HG03520 (cell line): ENCODE data around the gene CAMK1.

Source experiments
- ATAC-seq: cut with Tn5 transposase; IDR thresholded peaks from one replicate; pipeline ENCODE4 v1.9.1; 2021; ENCODE audit warnings: mild to moderate bottlenecking, moderate library complexity; ENCODE audit not compliant: unreplicated experiment

The CAMK1 gene

GRCh38 chr3:9743548-9743947, 26.2 kb downstream of the CAMK1 start:
- ATAC-seq = no peak

DNA sequence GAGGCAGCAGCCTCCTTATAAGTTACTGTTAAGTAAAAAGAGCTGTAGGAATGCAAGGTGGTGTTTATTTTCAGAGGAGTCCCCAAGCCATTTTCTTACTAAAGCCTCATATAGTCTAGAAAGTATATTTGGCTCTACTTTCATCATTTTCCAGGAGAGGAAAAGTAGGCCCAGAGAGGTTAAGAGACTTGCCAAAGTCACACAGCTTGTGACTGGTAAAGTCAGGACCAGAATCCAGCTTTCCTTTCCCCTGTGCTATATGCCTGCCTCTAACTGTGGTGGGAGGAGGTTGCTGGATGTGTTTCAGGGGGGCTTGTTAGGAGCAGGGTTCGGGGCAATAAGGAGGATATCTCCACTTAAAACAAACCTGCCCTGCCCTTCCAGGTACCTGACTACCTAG, 27.2 kb downstream of the CAMK1 start:
- no peak for ATAC-seq

DNA sequence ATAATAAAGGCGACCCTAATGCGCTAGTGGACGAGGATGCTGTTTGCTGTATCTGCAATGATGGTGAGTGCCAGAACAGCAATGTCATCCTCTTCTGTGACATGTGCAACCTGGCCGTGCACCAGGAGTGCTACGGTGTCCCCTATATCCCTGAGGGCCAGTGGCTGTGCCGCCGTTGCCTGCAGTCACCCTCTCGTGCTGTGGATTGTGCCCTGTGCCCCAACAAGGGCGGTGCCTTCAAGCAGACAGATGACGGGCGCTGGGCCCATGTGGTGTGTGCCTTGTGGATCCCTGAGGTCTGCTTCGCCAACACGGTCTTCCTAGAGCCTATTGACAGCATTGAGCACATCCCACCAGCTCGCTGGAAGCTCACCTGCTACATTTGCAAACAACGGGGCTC, 30.6 kb downstream of the CAMK1 start:
- no peak for ATAC-seq

GRCh38 chr3:9736831-9737230, 32.9 kb downstream of the CAMK1 start:
- no peak for ATAC-seq

DNA sequence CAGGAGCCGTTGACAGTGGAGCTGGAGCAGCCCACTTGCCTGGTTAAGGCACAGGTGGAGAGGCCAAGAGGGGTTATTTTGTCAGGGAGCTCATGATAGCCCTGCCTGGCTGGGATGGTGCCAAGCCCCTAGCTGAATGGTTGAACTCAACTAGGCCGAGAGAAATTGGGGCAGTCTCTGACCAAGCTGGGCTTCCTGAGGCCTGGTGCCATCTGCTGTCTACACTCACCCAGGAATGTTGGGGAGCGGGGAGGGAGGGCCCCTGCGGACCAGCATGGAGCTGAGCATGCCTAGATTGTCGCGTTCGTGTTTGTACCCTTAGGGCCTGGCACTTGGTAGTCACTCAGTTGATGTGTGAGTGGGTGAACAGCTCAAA, 37.0 kb downstream of the CAMK1 start:
- no peak for ATAC-seq

DNA sequence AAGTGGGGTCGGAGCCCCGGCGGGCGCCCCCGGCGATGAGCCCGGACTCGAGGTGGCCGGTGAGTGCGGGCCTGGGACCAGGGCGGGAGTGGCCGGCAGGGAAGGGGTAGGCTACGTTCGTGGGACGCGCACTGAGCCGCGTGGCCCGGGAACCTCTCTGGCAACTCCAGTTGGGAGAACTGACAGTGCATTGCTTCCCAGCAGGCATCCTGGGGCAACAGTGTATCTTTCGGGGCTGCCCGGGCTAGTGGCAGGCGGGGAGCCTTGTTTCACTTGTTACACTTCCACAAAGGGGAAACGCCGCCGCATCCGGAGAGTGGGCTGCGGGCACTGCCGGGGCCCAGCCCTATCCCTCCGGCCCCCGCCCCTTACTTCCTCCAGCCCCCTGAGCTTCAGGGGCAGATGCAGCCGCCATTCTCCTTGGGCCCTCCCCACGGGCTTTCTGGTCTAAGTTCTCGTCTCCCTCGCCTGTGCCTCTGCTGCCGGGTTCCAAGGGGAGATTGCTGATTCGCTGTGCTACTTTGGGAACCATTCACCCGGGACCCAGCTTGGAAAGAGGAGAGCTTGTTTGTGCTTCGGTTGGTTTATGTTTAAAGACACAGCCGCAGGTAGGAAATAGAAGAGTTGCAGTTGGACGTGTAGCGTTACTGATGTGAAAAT, 37.5 kb downstream of the CAMK1 start:
- ATAC-seq = no peak

DNA sequence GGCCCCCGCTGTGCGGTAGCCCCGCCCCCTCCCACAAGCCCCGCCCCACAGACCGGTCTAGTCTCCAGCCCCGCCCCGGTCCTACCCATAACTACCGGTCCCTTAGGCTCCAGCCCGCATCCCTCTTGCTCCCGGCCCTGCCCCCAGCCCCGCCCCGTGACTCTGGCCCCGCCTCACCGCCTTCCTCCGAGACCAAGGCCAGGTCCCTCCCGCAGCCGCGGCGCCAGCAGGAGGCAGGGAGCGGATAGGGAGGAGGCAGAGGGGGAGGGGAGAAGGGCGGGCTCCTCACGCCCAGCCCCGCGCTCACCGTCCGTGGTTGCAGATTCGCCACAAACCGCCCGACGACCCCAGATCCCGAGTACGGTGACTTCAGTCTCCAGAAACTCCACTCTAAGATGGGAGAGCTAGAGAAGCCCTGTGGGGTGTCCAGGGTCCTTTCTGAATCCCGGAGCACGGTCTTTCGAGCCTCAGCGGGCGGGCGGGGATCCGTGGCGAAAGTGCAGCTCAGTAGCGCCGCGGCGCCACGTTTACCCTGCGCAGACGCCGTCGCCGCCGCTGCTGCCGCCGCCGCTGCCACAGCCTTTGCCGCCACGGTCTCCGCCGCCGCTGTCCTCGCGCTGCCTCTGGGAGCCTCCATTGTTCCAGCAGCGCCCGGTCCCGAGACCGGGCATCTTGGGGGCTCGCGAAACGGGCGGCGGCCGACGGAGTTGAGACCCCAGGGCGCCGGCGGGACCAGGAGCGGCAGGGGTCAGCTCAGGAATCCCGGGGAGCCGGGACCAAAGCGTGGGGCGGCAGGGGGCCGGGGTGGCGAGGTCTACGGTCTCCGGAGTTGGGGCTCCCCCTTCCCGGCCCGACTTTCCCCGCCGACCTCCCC, 38.3 kb downstream of the CAMK1 start, which contains the start of gene BRPF1:
Gene BRPF1, plus strand, starts transcription at position 530 of the 874 bp plus-strand sequence. CDS start 2,406 bp downstream, outside the sequence.
- ATAC-seq = peak; percentile 90

GRCh38 chr3:9730657-9731205, 39.0 kb downstream of the CAMK1 start:
- ATAC-seq = peak; percentile 37

- no peak for ATAC-seq
These were observed 40.3 kb downstream of the CAMK1 start for GRCh38 chr3:9729419-9729818.

DNA sequence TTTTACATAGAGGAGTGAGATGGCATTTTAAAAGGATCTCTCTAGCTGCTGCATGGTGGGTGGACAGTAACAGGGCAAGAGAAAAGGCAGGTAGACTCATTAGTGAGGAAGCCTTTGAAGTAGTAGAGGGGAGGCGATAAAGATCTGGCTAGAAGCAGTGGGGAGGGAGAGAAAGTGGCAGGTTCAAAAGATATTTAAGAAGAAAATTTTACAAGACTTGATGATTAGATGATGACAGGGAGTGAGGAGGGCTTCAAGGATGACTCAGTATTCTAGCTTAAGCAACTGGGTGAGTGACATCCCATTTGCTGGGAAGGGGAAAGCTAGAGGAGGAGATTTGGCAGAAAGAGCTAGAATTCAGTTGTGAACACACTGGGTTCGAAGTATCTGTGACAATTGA, 42.0 kb downstream of the CAMK1 start:
- no peak for ATAC-seq

DNA sequence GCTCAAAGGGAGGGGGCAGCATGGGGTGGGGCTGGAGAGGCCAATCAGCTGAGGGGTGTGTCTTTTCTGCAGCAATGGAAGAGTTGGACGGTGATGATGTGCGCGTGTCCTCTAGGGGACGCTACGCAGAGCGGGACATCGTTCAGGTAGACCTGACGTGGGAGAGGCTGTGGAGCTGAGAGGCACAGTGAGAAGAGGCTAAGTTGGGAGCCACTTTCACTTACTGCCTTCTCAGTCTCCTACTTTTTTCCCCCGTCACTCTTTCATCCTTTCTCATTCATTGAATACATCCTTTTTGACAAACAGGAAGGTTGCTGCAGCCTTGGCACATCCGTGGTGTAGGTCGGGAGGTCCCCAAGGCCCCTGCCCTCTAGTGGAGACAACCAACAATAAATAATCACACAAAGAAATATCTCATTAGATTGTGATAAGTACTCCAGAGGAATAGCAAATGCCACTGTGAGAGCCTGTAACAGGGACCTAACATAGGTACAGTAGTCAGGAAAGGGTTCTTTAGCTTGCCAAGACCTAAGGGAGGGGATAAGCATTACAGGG, 42.6 kb downstream of the CAMK1 start:
- no peak for ATAC-seq

- ATAC-seq = no peak
These were observed 43.8 kb downstream of the CAMK1 start for GRCh38 chr3:9725775-9726515.

DNA sequence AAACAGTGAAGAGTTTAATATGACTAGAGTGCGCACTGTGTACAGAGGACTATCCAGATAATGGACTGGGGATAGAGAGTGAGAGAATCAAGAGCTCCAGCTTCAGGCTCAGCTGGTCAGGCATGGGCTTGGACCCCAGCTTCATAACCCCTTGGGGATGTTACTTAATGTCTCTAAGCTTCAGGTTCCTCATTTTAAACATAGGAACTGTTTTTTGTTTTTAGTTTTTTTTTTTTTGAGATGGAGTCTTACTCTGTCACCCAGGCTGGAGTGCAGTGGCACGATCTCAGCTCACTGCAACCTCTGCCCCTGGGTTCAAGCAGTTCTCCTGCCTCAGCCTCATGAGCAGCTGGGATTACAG, 48.1 kb downstream of the CAMK1 start:
- no peak for ATAC-seq

DNA sequence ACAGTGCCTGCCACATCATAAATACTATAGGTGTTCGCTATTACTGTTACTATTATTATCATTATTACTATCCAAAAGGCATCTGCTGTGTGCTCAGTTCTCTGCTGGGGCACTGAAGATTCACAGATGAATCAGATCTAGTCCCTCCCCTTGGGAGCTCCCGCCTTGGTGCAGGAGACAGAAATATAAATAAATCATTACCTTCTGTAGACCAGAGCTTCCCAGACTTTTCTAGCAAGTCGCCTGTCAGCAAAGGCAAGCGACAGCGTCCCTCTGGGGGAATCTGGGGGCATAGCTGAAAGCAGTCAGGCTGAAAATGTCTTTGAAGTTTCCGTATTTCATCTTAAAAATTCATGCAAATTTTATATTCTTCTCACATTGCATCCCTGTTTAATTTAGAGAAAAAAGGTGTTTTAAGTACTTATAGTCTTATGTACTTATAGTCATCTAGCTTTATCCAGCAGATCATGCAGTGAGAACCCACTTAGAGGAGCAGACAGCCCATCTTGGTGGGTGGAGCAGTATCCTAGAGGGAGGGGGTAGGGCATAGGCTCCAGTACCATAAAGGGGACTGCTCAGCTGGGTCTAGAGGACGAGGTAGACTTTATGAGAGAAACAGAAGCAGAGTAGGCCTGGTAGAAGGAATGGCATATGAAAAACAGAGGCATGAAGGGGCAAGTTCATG, 48.6 kb downstream of the CAMK1 start:
- ATAC-seq = no peak

- ATAC-seq = no peak
These were observed 51.6 kb downstream of the CAMK1 start for GRCh38 chr3:9718118-9718517.

GRCh38 chr3:9717563-9717962, 52.2 kb downstream of the CAMK1 start:
- no peak for ATAC-seq

DNA sequence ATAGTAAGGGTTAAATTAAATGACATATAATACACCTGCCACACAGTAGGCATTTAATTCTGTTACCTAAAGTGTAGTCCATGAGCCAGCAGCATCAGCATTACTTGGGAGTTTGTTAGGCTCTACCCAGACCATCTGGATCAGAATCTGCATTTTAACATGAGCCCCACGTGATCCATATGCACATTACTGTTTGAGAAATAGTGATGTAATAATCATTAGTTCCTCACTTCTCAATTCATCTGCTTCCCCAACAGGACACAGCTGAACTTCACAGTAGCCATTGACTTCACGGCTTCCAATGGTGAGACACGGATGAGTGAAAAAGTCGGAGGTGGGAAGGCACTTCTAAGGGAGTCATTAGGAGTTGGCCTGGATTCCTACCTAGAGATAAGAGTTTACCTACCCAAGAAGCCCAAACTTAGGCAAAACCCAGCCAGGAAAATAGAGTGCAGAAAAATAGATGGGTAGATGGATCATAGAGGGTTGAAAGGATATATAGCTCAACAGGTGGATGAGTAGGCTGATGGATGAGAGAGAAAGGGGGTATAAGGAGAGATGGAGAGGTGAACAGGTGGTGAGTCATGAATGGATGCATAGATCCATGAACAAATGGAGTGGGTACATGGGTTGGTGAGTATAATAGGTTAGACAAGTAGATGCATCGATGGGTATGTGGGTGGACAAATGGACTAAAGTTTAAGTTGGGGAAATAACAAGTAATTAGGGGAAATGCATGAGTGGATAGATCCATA, 52.8 kb downstream of the CAMK1 start:
- no peak for ATAC-seq

DNA sequence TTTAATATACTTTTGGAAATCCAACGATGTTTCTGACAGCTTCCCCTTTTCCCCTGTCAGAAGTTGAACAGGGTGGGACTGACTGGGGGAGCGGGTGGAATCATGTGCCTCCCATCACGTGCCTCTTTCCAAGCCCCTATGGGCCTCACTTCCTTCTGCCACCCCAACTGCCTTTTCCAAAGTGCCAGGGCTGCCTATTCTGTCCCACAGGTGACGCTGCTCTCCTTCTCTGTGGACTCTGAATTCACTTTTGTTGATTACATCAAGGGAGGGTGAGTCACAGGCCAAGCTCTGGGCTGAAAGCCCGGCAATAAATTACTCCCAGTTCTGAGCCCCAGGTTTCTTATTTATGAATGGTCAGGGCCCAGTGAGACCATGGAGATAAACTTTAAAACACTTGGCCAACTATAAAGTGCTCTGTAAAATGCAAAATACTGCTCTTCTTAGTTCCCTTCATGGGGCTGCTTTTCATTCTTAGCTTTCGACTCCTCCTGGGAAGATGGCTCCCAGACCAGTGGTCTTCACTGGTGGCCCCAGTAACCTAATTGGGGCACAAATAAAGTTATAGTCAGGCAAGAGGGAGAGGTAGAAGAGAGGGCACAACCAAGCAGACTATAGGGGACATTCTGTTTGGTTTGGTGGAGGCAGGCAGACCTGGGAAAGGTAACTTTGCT, 53.8 kb downstream of the CAMK1 start:
- no peak for ATAC-seq

DNA sequence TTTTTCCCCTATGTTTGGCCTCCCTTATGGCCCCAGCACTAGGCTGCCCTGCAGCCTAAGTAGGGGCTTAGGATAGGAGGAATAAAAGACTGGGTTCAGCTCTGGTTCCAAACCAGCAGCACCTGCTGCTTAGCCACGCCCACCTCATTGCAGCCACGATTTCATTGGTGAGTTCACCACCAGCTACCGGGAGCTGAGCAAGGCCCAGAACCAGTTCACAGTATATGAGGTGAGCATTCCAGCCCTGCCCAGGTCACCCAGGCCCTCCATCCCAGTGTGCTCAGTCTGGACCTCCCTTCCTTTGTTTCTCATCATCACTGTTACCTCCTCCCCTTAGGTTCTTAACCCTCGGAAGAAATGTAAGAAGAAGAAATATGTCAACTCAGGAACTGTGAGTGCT, 54.6 kb downstream of the CAMK1 start:
- no peak for ATAC-seq
